G401 (cell line): ENCODE data around the gene ANGPTL2. TPM values are rescaled to one million over a fixed set of nuclear protein-coding genes. Genes with fewer than 3 reads are reported as not detected.

Experiments used
- DNase-seq: peaks from one replicate; pipeline ENCODE4 v3.0.0-alpha.2; 2015; ENCODE audit warnings: low spot score
- in situ Hi-C: cut with HindIII; loops from 2 replicates; pipeline ENCODE4 v1.10.0; 2016; ENCODE audit warnings: low sequenced_read_pairs, mixed read lengths
- total RNA-seq: library from RNA; depleted of rRNA; stranded (reverse); fragments of >200 nt; shearing (Covaris generic); gene quantifications from 2 replicates; pipeline ENCODE4 v1.2.3, GENCODE V29; 2014

Gene ANGPTL2
- total RNA-seq, 1 experiment from 2014 or later: 24.4 TPM

DNA sequence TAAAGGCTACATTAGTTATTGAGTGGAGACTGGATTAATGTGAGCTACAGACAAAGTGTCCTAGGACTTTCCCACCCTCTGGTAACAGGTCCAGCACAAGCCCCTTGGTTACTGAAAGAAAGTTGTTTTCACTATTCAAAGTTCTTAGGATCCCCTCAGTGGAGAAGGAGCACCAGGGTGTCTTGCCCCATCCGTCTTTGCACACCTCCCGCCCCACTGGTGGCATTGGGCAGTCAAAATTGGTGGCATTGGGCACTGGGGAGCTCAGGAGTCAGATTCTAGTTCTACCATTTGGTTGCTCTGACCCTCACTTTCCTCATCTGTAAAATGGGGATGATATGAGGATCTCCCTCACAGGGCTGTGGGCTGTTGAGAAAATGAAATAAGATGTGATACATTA is 2.4 kb upstream of the ANGPTL2 start:
- in situ Hi-C loops: no loop called here

GRCh38 chr9:127124111-127124531 is 1.7 kb upstream of the ANGPTL2 start:
- in situ Hi-C loops: no loop called here
- no peak for DNase-seq

More for the DNA sequence above, 2.4 kb upstream of the ANGPTL2 start:
- no peak for DNase-seq

DNA sequence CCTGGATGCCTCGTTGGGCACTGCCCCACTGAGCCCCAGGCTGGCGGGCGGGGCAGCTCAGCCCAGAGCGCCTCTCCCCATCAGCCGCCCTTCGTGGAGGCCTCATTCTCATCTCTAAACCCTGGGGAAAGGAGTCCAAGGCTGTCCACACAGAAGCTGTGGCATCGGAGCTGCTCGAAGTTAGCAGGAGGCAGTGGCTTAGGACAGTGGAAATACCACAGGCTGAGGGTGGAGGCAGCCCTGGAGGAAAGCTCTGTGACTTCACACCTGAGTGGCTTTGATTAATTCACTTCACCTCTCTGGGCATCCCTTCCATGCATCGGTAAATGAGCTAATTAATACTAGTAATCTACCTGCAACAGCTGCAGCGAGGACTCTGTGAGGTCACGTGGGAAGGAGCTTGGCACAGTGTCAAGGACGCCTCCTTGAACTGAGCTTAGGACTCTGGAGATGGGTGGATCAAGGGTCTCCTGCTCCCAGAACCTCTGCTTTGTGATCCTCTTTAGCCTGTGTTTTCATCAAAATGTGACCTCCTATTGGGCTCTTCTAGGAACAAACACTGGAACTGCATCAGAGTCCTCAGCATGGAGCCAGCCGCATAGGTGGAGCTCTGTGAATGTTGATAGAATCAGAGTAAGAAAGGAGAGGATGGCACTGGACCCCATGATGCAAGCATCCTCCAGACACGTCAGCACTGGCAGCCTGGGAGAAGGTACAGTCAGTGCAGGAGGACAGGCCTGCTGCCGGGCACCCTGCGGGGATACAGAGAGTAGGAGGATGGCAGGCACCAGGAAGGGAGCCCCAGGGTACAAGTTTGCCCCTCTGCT is 842 bp upstream of the ANGPTL2 start:
- peak; percentile 82 for DNase-seq
- in situ Hi-C loops: no loop called here

GRCh38 chr9:127121628-127122175 is 733 bp downstream of the ANGPTL2 start:
- peak; percentile 62 for DNase-seq
- in situ Hi-C loops: no loop called here

GRCh38 chr9:127119320-127119709 is 3.1 kb downstream of the ANGPTL2 start:
- in situ Hi-C loops: no loop called here
- DNase-seq: no peak

GRCh38 chr9:127118597-127119319 is 3.7 kb downstream of the ANGPTL2 start:
- in situ Hi-C loops: no loop called here
- peak; percentile 89 for DNase-seq

- in situ Hi-C loops: no loop called here
- DNase-seq: no peak
These were observed 4.6 kb downstream of the ANGPTL2 start for GRCh38 chr9:127117801-127118200.

DNA sequence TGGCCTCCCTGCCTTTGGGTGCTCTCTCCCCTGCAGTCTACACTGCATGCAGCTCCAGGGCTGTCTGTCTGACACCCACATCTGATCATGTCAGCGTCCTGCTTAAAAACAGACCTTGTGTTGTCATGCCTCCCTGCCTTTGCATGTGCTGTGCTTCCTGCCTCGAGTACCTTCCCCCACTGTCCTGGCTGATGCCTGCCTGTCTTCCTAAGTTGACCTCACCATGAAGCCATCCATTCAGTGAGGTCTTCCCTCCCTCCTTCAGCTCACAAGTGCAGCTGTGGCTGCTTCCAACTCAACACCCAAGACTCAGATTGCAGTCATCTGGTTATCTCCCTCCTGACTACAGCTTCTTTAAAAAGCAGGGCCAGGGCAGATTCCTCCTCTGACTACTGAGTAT is 5.5 kb downstream of the ANGPTL2 start:
- DNase-seq: no peak
- in situ Hi-C loops: no loop called here

GRCh38 chr9:127116088-127116726 is 6.2 kb downstream of the ANGPTL2 start:
- in situ Hi-C loops: no loop called here
- no peak for DNase-seq

- in situ Hi-C loops: no loop called here
- peak; percentile 79 for DNase-seq
These were observed 7.8 kb downstream of the ANGPTL2 start for GRCh38 chr9:127114606-127115005.

DNA sequence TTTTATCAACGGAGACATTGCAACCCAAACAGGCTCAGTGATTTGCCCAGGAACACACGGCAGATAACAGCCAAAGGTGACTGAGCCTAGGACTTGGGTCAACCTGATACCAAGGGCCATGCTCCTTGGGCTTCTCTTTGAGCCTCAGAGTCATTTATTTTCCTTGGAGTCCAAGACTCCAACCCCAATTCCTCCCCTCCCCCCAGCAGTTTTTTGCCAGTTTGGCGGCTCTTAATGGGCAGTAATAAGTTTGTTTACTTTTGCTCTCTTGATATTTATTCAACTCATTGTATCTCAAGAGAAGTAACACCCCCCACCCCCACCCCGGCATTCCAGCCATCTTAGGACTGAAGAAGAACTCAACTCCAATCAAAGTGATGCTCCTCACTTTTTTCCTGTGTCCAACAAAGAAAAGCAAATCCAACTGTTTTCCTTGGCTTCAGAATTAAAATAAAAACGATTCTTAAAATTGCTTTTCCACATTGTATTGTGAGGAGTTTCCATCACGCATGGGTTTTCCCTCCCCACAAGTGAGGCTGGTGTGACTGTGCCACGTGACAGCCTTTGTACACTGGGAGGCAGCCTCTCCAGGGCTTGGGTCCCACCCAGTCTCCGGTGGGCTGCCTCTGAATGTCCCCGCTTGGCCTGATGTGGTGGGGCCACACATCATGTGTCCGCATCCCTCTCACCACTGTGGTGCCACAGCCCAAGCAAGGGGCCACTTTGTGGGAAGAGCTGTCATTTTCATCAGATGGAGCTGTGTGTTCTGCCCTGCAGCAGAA is 9.1 kb downstream of the ANGPTL2 start:
- in situ Hi-C loops: no loop called here
- DNase-seq: no peak

DNA sequence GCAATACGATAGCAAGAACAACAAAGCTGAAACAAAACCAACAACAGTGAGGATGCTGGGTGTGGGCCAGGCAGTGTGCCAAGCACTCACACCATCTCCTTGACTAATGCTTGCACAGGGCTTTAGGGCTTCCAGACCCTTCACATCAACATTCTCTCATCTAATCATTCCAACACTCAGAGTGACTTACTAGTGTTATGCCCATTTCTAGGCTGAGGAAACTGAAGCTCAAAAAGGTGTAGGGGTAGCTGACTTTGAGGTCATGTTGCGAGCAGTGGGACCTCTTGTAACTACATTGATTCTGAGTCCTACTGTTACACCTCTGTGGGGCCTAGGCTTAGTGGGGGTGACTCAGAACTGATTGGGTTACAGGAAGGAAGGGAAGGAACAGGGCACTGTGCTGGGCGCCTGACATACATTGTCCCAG is 9.7 kb downstream of the ANGPTL2 start:
- no peak for DNase-seq
- in situ Hi-C loops: no loop called here

GRCh38 chr9:127112056-127112455 is 10.4 kb downstream of the ANGPTL2 start:
- peak; percentile 74 for DNase-seq
- in situ Hi-C loops: no loop called here

DNA sequence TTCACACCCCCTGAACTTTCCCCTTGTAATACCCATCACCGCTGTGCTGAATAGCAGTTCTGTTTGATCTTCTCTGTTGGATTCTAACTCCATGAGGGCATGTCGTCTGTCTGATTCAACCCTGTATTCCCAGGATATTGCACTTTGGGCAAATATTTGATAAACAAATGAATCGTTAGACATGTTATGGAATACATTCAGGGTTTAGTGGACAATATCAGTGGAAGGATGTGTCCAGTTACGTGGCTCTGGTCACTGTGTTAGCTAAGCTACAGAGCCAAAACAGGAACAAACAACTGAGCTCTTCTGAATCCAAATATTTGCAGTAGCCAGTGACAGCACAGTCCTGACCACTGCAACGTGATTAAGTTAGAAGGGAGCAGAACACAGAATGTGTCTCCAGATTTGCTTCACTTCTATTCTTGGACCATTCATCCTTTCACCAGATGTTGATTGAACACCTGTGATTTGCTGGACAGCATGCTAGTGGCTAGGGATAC is 13.2 kb downstream of the ANGPTL2 start:
- DNase-seq: no peak
- in situ Hi-C loops: no loop called here

DNA sequence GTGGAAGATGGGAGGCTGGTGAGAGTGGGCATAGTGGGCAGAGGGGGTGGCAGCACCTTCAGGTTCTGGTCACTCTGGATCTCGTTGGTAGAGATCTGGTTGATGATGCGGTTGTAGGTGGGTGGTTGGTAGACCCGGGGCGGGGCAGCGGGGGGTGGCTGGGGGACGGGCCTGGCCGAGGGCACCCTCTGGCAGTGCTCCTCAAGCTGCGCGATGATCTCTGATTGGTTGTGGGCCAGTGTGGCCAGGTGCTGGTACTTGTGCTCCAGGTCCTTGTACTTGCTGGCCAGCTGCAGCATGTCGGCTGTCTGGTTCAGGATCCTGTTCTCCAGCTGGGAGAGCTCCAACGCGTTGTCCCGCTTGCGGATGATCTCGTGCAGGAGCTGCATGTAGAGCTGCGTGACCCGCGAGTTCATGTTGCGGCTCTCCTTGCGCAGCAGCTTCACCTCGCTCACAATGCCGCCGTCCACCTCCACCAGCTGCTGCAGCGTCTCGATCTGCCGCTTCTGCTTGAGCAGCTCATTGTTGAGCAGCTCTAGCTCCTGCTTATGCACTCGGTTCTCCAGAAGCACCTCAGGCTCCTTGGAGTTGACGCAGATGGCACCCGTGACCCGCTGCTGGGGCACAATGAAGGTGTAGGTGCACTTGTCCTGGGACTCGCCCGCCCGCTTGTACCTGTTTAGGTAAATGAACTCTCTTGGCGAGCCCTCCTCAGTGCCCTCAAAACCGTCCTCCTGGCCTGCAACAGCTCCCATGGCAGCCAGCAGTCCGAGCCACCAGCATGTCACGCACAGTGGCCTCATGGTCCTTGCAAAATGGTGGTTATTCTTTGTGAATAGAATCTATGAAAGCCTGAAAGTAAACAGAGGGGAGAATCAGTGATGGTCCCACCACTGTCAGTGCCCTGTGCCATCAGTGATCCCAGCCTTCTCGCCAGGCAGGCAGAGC is 14.2 kb downstream of the ANGPTL2 start:
- in situ Hi-C loops: no loop called here

GRCh38 chr9:127107171-127107928 is 15.1 kb downstream of the ANGPTL2 start:
- in situ Hi-C loops: no loop called here
- DNase-seq: peak; percentile 70

More for the DNA sequence above, 14.2 kb downstream of the ANGPTL2 start:
- DNase-seq: no peak

DNA sequence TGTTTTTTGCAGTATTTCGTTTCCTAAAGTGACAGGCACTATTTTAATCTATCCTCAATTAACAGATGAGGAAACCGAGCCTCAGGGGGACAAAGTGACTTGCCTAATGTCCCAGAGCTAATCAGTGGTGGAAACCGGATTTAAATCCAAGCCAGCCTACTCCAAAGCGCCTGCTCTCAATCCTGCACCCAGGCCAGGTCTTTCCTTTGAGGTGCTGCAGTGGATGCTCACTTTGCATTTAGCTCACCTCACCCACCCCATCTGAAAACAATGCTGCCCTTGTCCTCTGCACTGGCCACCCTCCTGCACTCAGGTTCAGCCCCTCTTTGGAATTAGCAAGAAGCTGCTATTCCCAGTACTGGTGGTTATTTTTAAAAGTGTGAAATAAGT is 16.0 kb downstream of the ANGPTL2 start:
- in situ Hi-C loops: no loop called here
- DNase-seq: no peak
